Esophagus muscularis mucosa (tissue), 3 donors: ENCODE data around the gene SV2C.

Experiments
- POLR2A ChIP-seq: fragments of 450-650 bp; IDR thresholded peaks from one replicate; pipeline ENCODE4 v1.6.1; 2017; ENCODE audit warnings: antibody characterized with exemption, moderate library complexity, mild to moderate bottlenecking, low read depth
- POLR2AphosphoS5 ChIP-seq, 2 donors: sonication (generic); formaldehyde crosslinking; IDR thresholded peaks; one replicate each; pipeline ENCODE4 v1.6.1; 2017; ENCODE audit warnings: antibody characterized with exemption in 2 of 2
- TF ChIP-seq, protein P1 (sequence below), 3 experiments: fragments of 200-600 bp in 2 of 3; fragments of 450-650 bp in 1 of 3; sonication (generic) in 2 of 3; IDR thresholded peaks; one replicate each; pipeline ENCODE4 v1.5.1; 2017 to 2019; ENCODE audit warnings: antibody characterized with exemption in 3 of 3, mild to moderate bottlenecking in 2 of 3, moderate library complexity in 1 of 3

GRCh38 chr5:76314643-76315042, 231.5 kb downstream of the SV2C start:
- TF ChIP-seq, protein P1, sequence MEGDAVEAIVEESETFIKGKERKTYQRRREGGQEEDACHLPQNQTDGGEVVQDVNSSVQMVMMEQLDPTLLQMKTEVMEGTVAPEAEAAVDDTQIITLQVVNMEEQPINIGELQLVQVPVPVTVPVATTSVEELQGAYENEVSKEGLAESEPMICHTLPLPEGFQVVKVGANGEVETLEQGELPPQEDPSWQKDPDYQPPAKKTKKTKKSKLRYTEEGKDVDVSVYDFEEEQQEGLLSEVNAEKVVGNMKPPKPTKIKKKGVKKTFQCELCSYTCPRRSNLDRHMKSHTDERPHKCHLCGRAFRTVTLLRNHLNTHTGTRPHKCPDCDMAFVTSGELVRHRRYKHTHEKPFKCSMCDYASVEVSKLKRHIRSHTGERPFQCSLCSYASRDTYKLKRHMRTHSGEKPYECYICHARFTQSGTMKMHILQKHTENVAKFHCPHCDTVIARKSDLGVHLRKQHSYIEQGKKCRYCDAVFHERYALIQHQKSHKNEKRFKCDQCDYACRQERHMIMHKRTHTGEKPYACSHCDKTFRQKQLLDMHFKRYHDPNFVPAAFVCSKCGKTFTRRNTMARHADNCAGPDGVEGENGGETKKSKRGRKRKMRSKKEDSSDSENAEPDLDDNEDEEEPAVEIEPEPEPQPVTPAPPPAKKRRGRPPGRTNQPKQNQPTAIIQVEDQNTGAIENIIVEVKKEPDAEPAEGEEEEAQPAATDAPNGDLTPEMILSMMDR (IDR thresholded peaks at IDR 0.05), result no peak
- no peak for TF ChIP-seq POLR2AphosphoS5 (IDR thresholded peaks at IDR 0.05)
- no peak for TF ChIP-seq POLR2A
